A549 treated with DMSO at 1 μM for 4 hours (cell line): ENCODE results near the gene ZNF235. TPM values are rescaled to one million over a fixed set of nuclear protein-coding genes. Genes with fewer than 3 reads are reported as not detected.

Experiments used
- total RNA-seq: library from RNA; stranded (reverse); fragments of 200-300 nt; extraction: Qiagen RNA extraction; gene quantifications from 5 replicates; pipeline ENCODE4 v1.2.3, GENCODE V29; 2022; ENCODE audit warnings: low read depth

The ZNF235 gene
- total RNA-seq, result 3.0 to 3.5 TPM (median 3.1 TPM) in 5 replicates

DNA sequence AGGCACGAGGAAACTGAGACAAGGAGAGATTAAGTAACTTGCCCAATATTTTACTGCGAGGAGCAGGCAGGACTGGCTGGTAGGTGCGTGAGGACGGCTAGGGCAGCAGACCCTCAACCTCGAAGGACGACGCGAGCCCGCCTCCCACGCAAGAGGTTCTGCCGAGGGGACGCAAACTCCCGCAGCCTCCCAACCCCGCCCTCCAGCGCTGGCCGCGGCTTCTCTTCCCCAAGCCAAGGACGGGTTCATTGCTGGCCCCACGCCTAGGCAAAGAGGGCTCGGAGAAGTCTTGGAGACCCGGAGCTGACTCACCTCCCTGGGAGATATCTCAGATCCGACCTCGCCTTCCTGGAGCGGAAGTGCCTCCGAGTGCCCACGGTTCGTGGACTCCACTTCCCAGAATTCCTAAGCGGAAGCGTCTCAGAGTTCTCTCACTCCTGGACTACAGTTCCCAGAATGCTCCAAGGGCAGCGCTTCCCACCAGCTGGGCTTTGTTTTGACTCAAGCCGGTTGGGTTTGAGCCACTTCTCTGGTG lies at the start of gene ZNF235:
Gene ZNF235, minus strand, starts transcription at position 367 of the 535 bp plus-strand sequence. CDS start 1,621 bp downstream, outside the sequence.

Other genes starting within 250 kb of the ZNF235 start
- 0.34 to 0.71 TPM (median 0.57 TPM) in 5 replicates for gene ZNF284, start 232.9 kb downstream of the ZNF235 start, total RNA-seq
- gene ZNF224, start 210.7 kb downstream of the ZNF235 start, total RNA-seq, result 10.1 to 16.3 TPM (median 11.4 TPM) in 5 replicates
- gene ZNF225, start 191.6 kb downstream of the ZNF235 start, total RNA-seq, result 2.8 to 3.4 TPM (median 3.1 TPM) in 5 replicates
- 1.8 to 3.3 TPM (median 2.7 TPM) in 5 replicates for gene ZNF234, start 163.5 kb downstream of the ZNF235 start, total RNA-seq
- 18.2 to 24.9 TPM (median 21.5 TPM) in 5 replicates for gene ZNF226, start 139.9 kb downstream of the ZNF235 start, total RNA-seq
- 9.7 to 13.0 TPM (median 12.0 TPM) in 5 replicates for gene ZNF227, start 92.5 kb downstream of the ZNF235 start, total RNA-seq
- gene ZNF233, start 45.1 kb downstream of the ZNF235 start, total RNA-seq, result 0.37 to 0.63 TPM (median 0.52 TPM) in 5 replicates
- 1.7 to 2.5 TPM (median 2.1 TPM) in 5 replicates for gene ZNF112, start 51.7 kb upstream of the ZNF235 start, total RNA-seq
- 1.9 to 2.6 TPM (median 2.4 TPM) in 5 replicates for gene ZNF285, start 96.6 kb upstream of the ZNF235 start, total RNA-seq
- 2.6 to 3.5 TPM (median 3.1 TPM) in 5 replicates for gene ZNF229, start 143.4 kb upstream of the ZNF235 start, total RNA-seq
- 7.9 to 10.6 TPM (median 8.1 TPM) in 5 replicates for gene ZNF180, start 195.5 kb upstream of the ZNF235 start, total RNA-seq
- gene CEACAM20, start 224.7 kb upstream of the ZNF235 start, total RNA-seq, result 0.06 to 0.12 TPM (median 0.10 TPM) in 3 of 5 replicates, not detected in the others